Tibial nerve (tissue), 4 donors: ENCODE data around the gene MED12L. TPM values are rescaled to one million over a fixed set of nuclear protein-coding genes. Genes with fewer than 3 reads are reported as not detected.
A peak's percentile ranks its signal among the peaks of the same experiment; 100 is the strongest.
"Not testable (repeated sequence)": the region's sequence is repeated elsewhere in the genome, so short reads cannot be mapped to it uniquely, and the experiment has no call there.

Source experiments
- DNase-seq, 2 donors: peaks; one replicate each; pipeline ENCODE4 v3.0.0-alpha.2; 2019; ENCODE audit warnings: low spot score in 2 of 2
- H3K27ac ChIP-seq, 4 donors: fragments of 200-600 bp; sonication (generic) in 3 of 4; one replicate each; pipeline ENCODE4 v1.5.1; 2017 to 2019; ENCODE audit warnings: mild to moderate bottlenecking in 1 of 4
- H3K27me3 ChIP-seq, 2 donors: fragments of 200-600 bp; sonication (generic) in 1 of 2; one replicate each; pipeline versions ENCODE4 v1.5.1 to v1.6.0; 2017 to 2019
- H3K36me3 ChIP-seq, 3 donors: fragments of 200-600 bp; sonication (generic); one replicate each; pipeline ENCODE4 v1.5.1; 2018 to 2019
- H3K4me1 ChIP-seq, 4 donors: fragments of 200-600 bp; sonication (generic) in 3 of 4; one replicate each; pipeline ENCODE4 v1.5.1; 2017 to 2019
- H3K4me3 ChIP-seq, 4 donors: fragments of 200-600 bp; sonication (generic) in 3 of 4; one replicate each; pipeline ENCODE4 v1.5.1; 2017 to 2019; ENCODE audit warnings: mild to moderate bottlenecking in 1 of 4, moderate library complexity in 1 of 4
- H3K9me3 ChIP-seq, 4 donors: fragments of 200-600 bp; sonication (generic) in 3 of 4; one replicate each; pipeline ENCODE4 v1.5.1; 2017 to 2019
- EP300 ChIP-seq, 2 donors: sonication (generic); formaldehyde crosslinking; IDR thresholded peaks; one replicate each; pipeline ENCODE4 v1.6.1; 2017; ENCODE audit warnings: antibody characterized with exemption in 2 of 2, mild to moderate bottlenecking in 1 of 2
- POLR2A ChIP-seq, 2 donors: fragments of 450-650 bp; IDR thresholded peaks; one replicate each; pipeline ENCODE4 v1.6.1; 2017; ENCODE audit warnings: antibody characterized with exemption in 2 of 2, mild to moderate bottlenecking in 2 of 2, moderate library complexity in 2 of 2
- WGBS, 2 donors: methylation state at CpG; one replicate each; pipeline ENCODE4 v1.1.5; 2018; 5-methylcytosine and 5-hydroxymethylcytosine counted together
- total RNA-seq, 4 donors: library from RNA; depleted of rRNA; stranded (reverse); fragments of >200 nt; gene quantifications; one replicate each; pipeline ENCODE4 v1.1.0, GENCODE V29; 2016
- TF ChIP-seq, protein P1 (sequence below), 5 experiments: fragments of 200-600 bp in 3 of 5; fragments of 450-650 bp in 2 of 5; sonication (generic) in 3 of 5; IDR thresholded peaks; one replicate each; pipeline ENCODE4 v1.5.1; 2016 to 2019; ENCODE audit warnings: antibody characterized with exemption in 5 of 5, mild to moderate bottlenecking in 3 of 5, moderate library complexity in 2 of 5

Gene MED12L
- total RNA-seq, 4 donors from 2014 or later: 1.2 to 5.9 (median 2.4) TPM

- WGBS, 2 donors: 86% methylated on average over 3 of the region's 3 CpGs
- peaks cover 0 to 15% (median 11%) of the 10 kb centered on the region in 4 donors for H3K4me1 ChIP-seq
- no peaks in the 10 kb centered on the region for H3K36me3 ChIP-seq
- TF ChIP-seq POLR2A (IDR thresholded peaks at IDR 0.05) (no peak), EP300 (IDR thresholded peaks at IDR 0.05) (no peak)
- TF ChIP-seq, protein P1, sequence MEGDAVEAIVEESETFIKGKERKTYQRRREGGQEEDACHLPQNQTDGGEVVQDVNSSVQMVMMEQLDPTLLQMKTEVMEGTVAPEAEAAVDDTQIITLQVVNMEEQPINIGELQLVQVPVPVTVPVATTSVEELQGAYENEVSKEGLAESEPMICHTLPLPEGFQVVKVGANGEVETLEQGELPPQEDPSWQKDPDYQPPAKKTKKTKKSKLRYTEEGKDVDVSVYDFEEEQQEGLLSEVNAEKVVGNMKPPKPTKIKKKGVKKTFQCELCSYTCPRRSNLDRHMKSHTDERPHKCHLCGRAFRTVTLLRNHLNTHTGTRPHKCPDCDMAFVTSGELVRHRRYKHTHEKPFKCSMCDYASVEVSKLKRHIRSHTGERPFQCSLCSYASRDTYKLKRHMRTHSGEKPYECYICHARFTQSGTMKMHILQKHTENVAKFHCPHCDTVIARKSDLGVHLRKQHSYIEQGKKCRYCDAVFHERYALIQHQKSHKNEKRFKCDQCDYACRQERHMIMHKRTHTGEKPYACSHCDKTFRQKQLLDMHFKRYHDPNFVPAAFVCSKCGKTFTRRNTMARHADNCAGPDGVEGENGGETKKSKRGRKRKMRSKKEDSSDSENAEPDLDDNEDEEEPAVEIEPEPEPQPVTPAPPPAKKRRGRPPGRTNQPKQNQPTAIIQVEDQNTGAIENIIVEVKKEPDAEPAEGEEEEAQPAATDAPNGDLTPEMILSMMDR (IDR thresholded peaks at IDR 0.05): no peak
- no peak for DNase-seq
- H3K27me3 ChIP-seq: no peaks in the 10 kb centered on the region
- no peak overlapping the region for H3K27ac ChIP-seq
- H3K4me3 ChIP-seq: no peak overlapping the region
- no peaks in the 10 kb centered on the region for H3K9me3 ChIP-seq
Measured at GRCh38 chr3:151166161-151166560, 80.7 kb downstream of the MED12L start.

- no peak for TF ChIP-seq POLR2A (IDR thresholded peaks at IDR 0.05)
- TF ChIP-seq, protein P1 (IDR thresholded peaks at IDR 0.05): peak; percentile 55 to 73 (median 66)
- peak; percentile 67 to 81 for DNase-seq
- H3K27ac ChIP-seq: peak overlapping the region in 1 of 4 donors; percentile 8
Measured at GRCh38 chr3:151168269-151169094, 83.0 kb downstream of the MED12L start.

GRCh38 chr3:151169262-151169947 is 83.9 kb downstream of the MED12L start:
- TF ChIP-seq EP300 (IDR thresholded peaks at IDR 0.05) (peak in 1 of 2 donors; percentile 66), POLR2A (IDR thresholded peaks at IDR 0.05) (no peak)
- WGBS, 2 donors: 85 to 90% methylated on average over 9 of the region's 9 CpGs
- Histone ChIP-seq H3K36me3 (no peaks in the 10 kb centered on the region), H3K27me3 (no peaks in the 10 kb centered on the region), H3K4me3 (no peak overlapping the region), H3K9me3 (no peaks in the 10 kb centered on the region), H3K4me1 (peaks cover 0 to 22% (median 14%) of the 10 kb centered on the region in 4 donors), H3K27ac (peak overlapping the region in 1 of 4 donors; percentile 8)
- DNase-seq: peak in 1 of 2 donors; percentile 49

More at GRCh38 chr3:151168269-151169094, 83.0 kb downstream of the MED12L start:
- H3K36me3 ChIP-seq: no peaks in the 10 kb centered on the region
- peaks cover 0 to 22% (median 14%) of the 10 kb centered on the region in 4 donors for H3K4me1 ChIP-seq
- no peaks in the 10 kb centered on the region for H3K27me3 ChIP-seq
- no peak overlapping the region for H3K4me3 ChIP-seq
- 21 to 36% methylated on average over 7 of the region's 7 CpGs for WGBS, 2 donors
- H3K9me3 ChIP-seq: no peaks in the 10 kb centered on the region

- peaks cover 0 to 22% (median 14%) of the 10 kb centered on the region in 4 donors for H3K4me1 ChIP-seq
- not testable (repeated sequence) for H3K9me3 ChIP-seq, H3K4me3 ChIP-seq, H3K36me3 ChIP-seq, H3K27me3 ChIP-seq
- 70 to 74% methylated on average over 9 of the region's 9 CpGs for WGBS, 2 donors
- peak overlapping the region in 3 of 4 donors; percentile 43 to 62 (median 48) for H3K27ac ChIP-seq
- peak in 1 of 2 donors; percentile 54 for TF ChIP-seq EP300 (IDR thresholded peaks at IDR 0.05)
- DNase-seq: peak in 1 of 2 donors; percentile 38
Measured at GRCh38 chr3:151169948-151170679, 84.7 kb downstream of the MED12L start.

GRCh38 chr3:151171145-151171757 is 85.8 kb downstream of the MED12L start:
- peak in 1 of 2 donors; percentile 25 for DNase-seq
- no peak overlapping the region for H3K4me3 ChIP-seq

More at GRCh38 chr3:151171145-151171757, 85.8 kb downstream of the MED12L start:
- Histone ChIP-seq H3K27ac (peak overlapping the region in 3 of 4 donors; percentile 43 to 62 (median 48)), H3K4me1 (peaks cover 0 to 22% (median 14%) of the 10 kb centered on the region in 4 donors), H3K27me3 (no peaks in the 10 kb centered on the region), H3K36me3 (no peaks in the 10 kb centered on the region), H3K9me3 (no peaks in the 10 kb centered on the region)
- 33 to 37% methylated on average over 5 of the region's 5 CpGs for WGBS, 2 donors
- TF ChIP-seq EP300 (IDR thresholded peaks at IDR 0.05): peak; percentile 23 to 43
- TF ChIP-seq, protein P1 (IDR thresholded peaks at IDR 0.05): no peak
